Activated T-helper 1 cell treated with Interleukin-2 at 50 U/mL for 16 hours (primary cell): ENCODE measurements around the gene PRKCA.
"Not testable (repeated sequence)": the region's sequence is repeated elsewhere in the genome, so short reads cannot be mapped to it uniquely, and the experiment has no call there.

Experiments used
- DNase-seq: peaks from one replicate; pipeline ENCODE4 v3.0.0-alpha.2; 2020; ENCODE audit warnings: low read depth

The PRKCA gene

GRCh38 chr17:66386498-66387351, 84.3 kb downstream of the PRKCA start:
- no peak for DNase-seq

- no peak for DNase-seq
These were observed 85.1 kb downstream of the PRKCA start for GRCh38 chr17:66387392-66387981.

- DNase-seq = no peak
These were observed 90.5 kb downstream of the PRKCA start for GRCh38 chr17:66392783-66393437.

- DNase-seq = no peak
These were observed 93.5 kb downstream of the PRKCA start for GRCh38 chr17:66395961-66396360.

- DNase-seq = no peak
These were observed 95.1 kb downstream of the PRKCA start for GRCh38 chr17:66397486-66397885.

GRCh38 chr17:66398059-66398458, 95.6 kb downstream of the PRKCA start:
- DNase-seq = no peak

- no peak for DNase-seq
These were observed 96.2 kb downstream of the PRKCA start for GRCh38 chr17:66398617-66399016.

- DNase-seq = no peak
These were observed 97.0 kb downstream of the PRKCA start for GRCh38 chr17:66399441-66399840.

GRCh38 chr17:66400041-66400688, 97.8 kb downstream of the PRKCA start:
- DNase-seq = not testable (repeated sequence)

- DNase-seq = no peak
These were observed 98.3 kb downstream of the PRKCA start for GRCh38 chr17:66400698-66401097.

GRCh38 chr17:66401364-66401763, 99.0 kb downstream of the PRKCA start:
- DNase-seq = no peak

GRCh38 chr17:66403846-66404556, 101.6 kb downstream of the PRKCA start:
- DNase-seq = no peak

GRCh38 chr17:66405836-66406677, 103.6 kb downstream of the PRKCA start:
- DNase-seq = no peak

- DNase-seq = no peak
These were observed 104.6 kb downstream of the PRKCA start for GRCh38 chr17:66406701-66407644.

- DNase-seq = no peak
These were observed 105.5 kb downstream of the PRKCA start for GRCh38 chr17:66407864-66408263.

GRCh38 chr17:66411520-66411919, 109.1 kb downstream of the PRKCA start:
- DNase-seq = no peak

GRCh38 chr17:66412857-66413558, 110.6 kb downstream of the PRKCA start:
- no peak for DNase-seq

GRCh38 chr17:66413559-66414520, 111.4 kb downstream of the PRKCA start:
- no peak for DNase-seq
